Endothelial cell of umbilical vein (primary cell): ENCODE data around the gene CTDP1. TPM values are rescaled to one million over a fixed set of nuclear protein-coding genes. Genes with fewer than 3 reads are reported as not detected.

Experiments
- BruUV-seq: library from RNA; stranded (reverse); fragments of 400-500 nt; replicated peaks from 2 replicates; lab custom pipeline; 2021; lab: Mats Ljungman, UMichigan
- CTCF ChIA-PET: fragments of 300-600, 350-600 bp; sonication (Branson Sonifier 250); formaldehyde crosslinking; loops from one replicate; lab custom pipeline; 2021; ENCODE audit warnings: antibody characterized with exemption, inconsistent platforms; lab: Charles Lee
- POLR2A ChIA-PET: fragments of 300-600, 350-600 bp; sonication (Branson Sonifier 250); formaldehyde crosslinking; loops from one replicate; lab custom pipeline; 2021; ENCODE audit warnings: antibody characterized with exemption, inconsistent platforms; lab: Charles Lee
- DNase-seq: peaks from one replicate; pipeline ENCODE4 v3.0.0-alpha.2; 2011; ENCODE audit warnings: low read depth, low spot score
- FAIRE-seq: peaks from 2 replicates; lab custom pipeline; 2011; peaks lifted over from hg19 to GRCh38; lab: Jason Lieb, UNC
- H2AFZ ChIP-seq: 2 replicates; pipeline ENCODE4 v1.6.0; 2012; ENCODE audit warnings: low read depth, low read length, control low read depth, inconsistent platforms
- H3K27ac ChIP-seq: 2 replicates; pipeline ENCODE4 v1.5.1; 2011; ENCODE audit warnings: low read depth, mild to moderate bottlenecking, control low read depth, low read length, moderate library complexity; ENCODE audit not compliant: insufficient read depth
- H3K27me3 ChIP-seq, 2 experiments: 2 replicates each; pipeline versions ENCODE4 v1.6.0 to v1.6.1; 2011; ENCODE audit warnings: low read length in 2 of 2, mixed read lengths in 1 of 2; ENCODE audit not compliant: control insufficient read depth in 2 of 2, insufficient read depth in 2 of 2
- H3K36me3 ChIP-seq, 2 experiments: 2 replicates in 1 of 2; 3 replicates in 1 of 2; pipeline ENCODE4 v1.5.1; 2011; ENCODE audit warnings: low read length in 2 of 2, mild to moderate bottlenecking in 1 of 2, moderate library complexity in 1 of 2; ENCODE audit not compliant: control insufficient read depth in 2 of 2, insufficient read depth in 2 of 2; ENCODE audit errors: extremely low read depth in 1 of 2
- H3K4me1 ChIP-seq: 3 replicates; pipeline ENCODE4 v1.5.1; 2011; ENCODE audit warnings: mild to moderate bottlenecking, low read length; ENCODE audit not compliant: control insufficient read depth, insufficient read depth; ENCODE audit errors: extremely low read depth
- H3K4me2 ChIP-seq: 2 replicates; pipeline ENCODE4 v1.6.1; 2011; ENCODE audit warnings: low read length, control low read depth, mixed read lengths; ENCODE audit not compliant: insufficient read depth
- H3K4me3 ChIP-seq, 3 experiments: fragments of 200-600 bp in 1 of 3; sonication (generic), shearing (Covaris generic) in 1 of 3; replicated peaks in 1 of 3; 2 replicates each; pipeline ENCODE4 v1.5.1; 2011 to 2016; ENCODE audit warnings: control low read depth in 3 of 3, low read length in 3 of 3, mild to moderate bottlenecking in 2 of 3, inconsistent platforms in 1 of 3, low read depth in 1 of 3, moderate library complexity in 1 of 3; ENCODE audit not compliant: insufficient read depth in 1 of 3
- H3K79me2 ChIP-seq: 2 replicates; pipeline ENCODE4 v1.6.0; 2012; ENCODE audit warnings: low read length, inconsistent platforms; ENCODE audit not compliant: control insufficient read depth, insufficient read depth
- H3K9ac ChIP-seq: replicated peaks from 2 replicates; pipeline ENCODE3; 2011; ENCODE audit warnings: low read length, control low read depth; ENCODE audit not compliant: insufficient read depth; ENCODE audit errors: extremely low read depth
- H3K9me1 ChIP-seq: replicated peaks from 3 replicates; pipeline ENCODE4 v1.6.0; 2011; ENCODE audit warnings: mild to moderate bottlenecking, low read length; ENCODE audit not compliant: control insufficient read depth, insufficient read depth; ENCODE audit errors: extremely low read depth
- H3K9me3 ChIP-seq: replicated peaks from 2 replicates; pipeline ENCODE4 v1.5.1; 2012; ENCODE audit warnings: low read length, inconsistent platforms; ENCODE audit not compliant: control insufficient read depth, insufficient read depth
- H4K20me1 ChIP-seq: replicated peaks from 2 replicates; pipeline ENCODE3; 2011; ENCODE audit warnings: mild to moderate bottlenecking, low read length; ENCODE audit not compliant: control insufficient read depth, insufficient read depth; ENCODE audit errors: extremely low read depth
- EZH2 ChIP-seq: IDR thresholded peaks from 2 replicates; pipeline ENCODE4 v1.6.1; 2012; ENCODE audit warnings: borderline replicate concordance, low read depth, mild to moderate bottlenecking, moderate library complexity, low read length, inconsistent platforms; ENCODE audit not compliant: severe bottlenecking
- FOS ChIP-seq: IDR thresholded peaks from 2 replicates; pipeline ENCODE4 v1.6.1; 2011; ENCODE audit warnings: mild to moderate bottlenecking, low read length, moderate library complexity, borderline replicate concordance; ENCODE audit not compliant: insufficient read depth
- GATA2 ChIP-seq: IDR thresholded peaks from 2 replicates; pipeline ENCODE4 v1.7.0; 2011; ENCODE audit warnings: low read depth, mild to moderate bottlenecking, moderate library complexity, mixed read lengths, low read length; ENCODE audit not compliant: insufficient read length, insufficient read depth
- JUN ChIP-seq: IDR thresholded peaks from 2 replicates; pipeline ENCODE4 v1.6.1; 2011; ENCODE audit warnings: borderline replicate concordance, low read depth; ENCODE audit not compliant: insufficient read length, insufficient read depth
- MYC ChIP-seq: IDR thresholded peaks from one replicate; pipeline ENCODE4 v1.6.1; 2011; ENCODE audit warnings: mild to moderate bottlenecking, low read depth, low read length
- POLR2A ChIP-seq: IDR thresholded peaks from 2 replicates; pipeline ENCODE4 v1.6.1; 2012; ENCODE audit warnings: low read depth, mild to moderate bottlenecking, control low read depth, low read length
- POLR2AphosphoS5 ChIP-seq: IDR thresholded peaks from 2 replicates; pipeline ENCODE4 v1.6.1; 2012; ENCODE audit warnings: low read depth, mild to moderate bottlenecking, control low read depth, low read length, moderate library complexity; ENCODE audit not compliant: insufficient read depth
- dilution Hi-C: fragments of 300-500 bp; cut with MboI; formaldehyde crosslinking; loops from one replicate; pipeline ENCODE4 v1.15.0; 2019; ENCODE audit warnings: low sequenced_read_pairs; ENCODE audit not compliant: extremely low pct_ligation_motif_present
- intact Hi-C: fragments of 100-400 bp; cut with micrococcal nuclease; formaldehyde crosslinking; loops from one replicate; pipeline ENCODE4 v1.10.0; 2022
- polyA plus RNA-seq, 4 experiments: library from polyadenylated mRNA; depleted of rRNA in 3 of 4; stranded (reverse) in 3 of 4; unstranded in 1 of 4; fragments of >200 nt; gene quantifications; 2 replicates each; pipeline versions ENCODE4 v1.2.1 to v1.2.3, GENCODE V29; 2011 to 2012; ENCODE audit warnings: missing spikeins in 1 of 4
- total RNA-seq: library from RNA; stranded (reverse); gene quantifications from 2 replicates; pipeline ENCODE4 v1.2.3, GENCODE V29; 2021
- TF ChIP-seq, protein P1 (sequence below): IDR thresholded peaks from 2 replicates; pipeline ENCODE4 v1.6.1; 2011; ENCODE audit not compliant: insufficient read depth, insufficient read length
- TF ChIP-seq, protein P2 (sequence below), 2 donors: IDR thresholded peaks; 1 replicate in 1 of 2; 2 replicates in 1 of 2; pipeline ENCODE4 v1.5.1; 2011; ENCODE audit warnings: low read length in 2 of 2, mild to moderate bottlenecking in 2 of 2, moderate library complexity in 2 of 2, control low read depth in 1 of 2, inconsistent platforms in 1 of 2, low read depth in 1 of 2; ENCODE audit not compliant: insufficient read depth in 1 of 2; ENCODE audit errors: extremely low read depth in 1 of 2

The CTDP1 gene
- total and polyA plus RNA-seq, 2 donors (not counting 3 experiments of a cell fraction or from before 2014, with no cell fraction given): 15.3 to 27.6 TPM

GRCh38 chr18:79746730-79747129 is 67.1 kb downstream of the CTDP1 start:
- BruUV-seq: no TSS peak
- H3K36me3 ChIP-seq: peaks cover 0 to 7% of the 10 kb centered on the region in 2 experiments
- ChIA-PET POLR2A (no interaction called here), CTCF (interaction anchor here (0.6 kb wide), 1 partner anchor 15 kb away, joined by 5 read pairs; no protein-coding TSS in a partner anchor)
- H3K79me2 ChIP-seq: no peaks in the 10 kb centered on the region
- H4K20me1 ChIP-seq: no peaks in the 10 kb centered on the region
- H3K9me1 ChIP-seq: no peaks in the 10 kb centered on the region
- dilution Hi-C loops: no loop called here
- H3K4me2 ChIP-seq: no peak overlapping the region
- no peaks in the 10 kb centered on the region for H3K4me1 ChIP-seq
- no peaks in the 10 kb centered on the region for H3K27me3 ChIP-seq
- no peak overlapping the region for H3K4me3 ChIP-seq
- no peaks in the 10 kb centered on the region for H3K9me3 ChIP-seq
- no peak for DNase-seq
- intact Hi-C loops: no loop called here
- no peak overlapping the region for H3K9ac ChIP-seq
- no peak overlapping the region for H2AFZ ChIP-seq
- FAIRE-seq: no peak
- no peak overlapping the region for H3K27ac ChIP-seq
- no peak for TF ChIP-seq EZH2
- no peak for TF ChIP-seq JUN
- no peak for TF ChIP-seq MYC
- no peak for TF ChIP-seq FOS
- TF ChIP-seq, protein P1, sequence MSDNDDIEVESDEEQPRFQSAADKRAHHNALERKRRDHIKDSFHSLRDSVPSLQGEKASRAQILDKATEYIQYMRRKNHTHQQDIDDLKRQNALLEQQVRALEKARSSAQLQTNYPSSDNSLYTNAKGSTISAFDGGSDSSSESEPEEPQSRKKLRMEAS: no peak
- TF ChIP-seq POLR2AphosphoS5: no peak
- no peak for TF ChIP-seq POLR2A
- TF ChIP-seq, protein P2, sequence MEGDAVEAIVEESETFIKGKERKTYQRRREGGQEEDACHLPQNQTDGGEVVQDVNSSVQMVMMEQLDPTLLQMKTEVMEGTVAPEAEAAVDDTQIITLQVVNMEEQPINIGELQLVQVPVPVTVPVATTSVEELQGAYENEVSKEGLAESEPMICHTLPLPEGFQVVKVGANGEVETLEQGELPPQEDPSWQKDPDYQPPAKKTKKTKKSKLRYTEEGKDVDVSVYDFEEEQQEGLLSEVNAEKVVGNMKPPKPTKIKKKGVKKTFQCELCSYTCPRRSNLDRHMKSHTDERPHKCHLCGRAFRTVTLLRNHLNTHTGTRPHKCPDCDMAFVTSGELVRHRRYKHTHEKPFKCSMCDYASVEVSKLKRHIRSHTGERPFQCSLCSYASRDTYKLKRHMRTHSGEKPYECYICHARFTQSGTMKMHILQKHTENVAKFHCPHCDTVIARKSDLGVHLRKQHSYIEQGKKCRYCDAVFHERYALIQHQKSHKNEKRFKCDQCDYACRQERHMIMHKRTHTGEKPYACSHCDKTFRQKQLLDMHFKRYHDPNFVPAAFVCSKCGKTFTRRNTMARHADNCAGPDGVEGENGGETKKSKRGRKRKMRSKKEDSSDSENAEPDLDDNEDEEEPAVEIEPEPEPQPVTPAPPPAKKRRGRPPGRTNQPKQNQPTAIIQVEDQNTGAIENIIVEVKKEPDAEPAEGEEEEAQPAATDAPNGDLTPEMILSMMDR (IDR thresholded peaks at IDR 0.05; ENCODE audit: extremely low read depth in 1 of 2, insufficient read depth in 1 of 2, low read depth in 1 of 2, low read length in 2 of 2): no peak
- TF ChIP-seq GATA2: no peak
